HEK293T (cell line): ENCODE data around the gene PCDHGC4.

Source experiments
- CTCF ChIA-PET: fragments of 350-600 bp; formaldehyde crosslinking; extraction: SDS; loops from one replicate; lab custom pipeline; 2021; ENCODE audit warnings: antibody characterized with exemption, inconsistent platforms; lab: Yijun Ruan, JAX
- POLR2A ChIA-PET: fragments of 350-600 bp; formaldehyde crosslinking; extraction: SDS; loops from one replicate; lab custom pipeline; 2020; ENCODE audit warnings: antibody characterized with exemption, inconsistent platforms; lab: Yijun Ruan, JAX
- DNase-seq: peaks from one replicate; pipeline ENCODE4 v3.0.0; 2012; ENCODE audit warnings: mixed read lengths; ENCODE audit errors: extremely low spot score
- ARNT ChIP-seq: fragments of 450-650 bp; IDR thresholded peaks from 2 replicates; pipeline ENCODE4 v1.6.1; 2017; ENCODE audit warnings: mild to moderate bottlenecking
- BHLHE40 ChIP-seq: fragments of 450-650 bp; IDR thresholded peaks from 2 replicates; pipeline ENCODE4 v1.6.1; 2016; ENCODE audit warnings: mild to moderate bottlenecking, moderate library complexity, borderline replicate concordance
- CTBP1 ChIP-seq: fragments of 450-650 bp; IDR thresholded peaks from 2 replicates; pipeline ENCODE4 v1.6.1; 2016; ENCODE audit warnings: borderline replicate concordance
- ELF4 ChIP-seq: fragments of 450-650 bp; IDR thresholded peaks from 2 replicates; pipeline ENCODE4 v1.6.1; 2017; ENCODE audit warnings: antibody characterized with exemption
- FOXA1 ChIP-seq: fragments of 450-650 bp; IDR thresholded peaks from 2 replicates; pipeline ENCODE4 v1.6.1; 2016; ENCODE audit warnings: mild to moderate bottlenecking
- FOXK2 ChIP-seq: fragments of 450-650 bp; IDR thresholded peaks from 2 replicates; pipeline ENCODE4 v1.6.1; 2016; ENCODE audit warnings: mild to moderate bottlenecking
- FOXM1 ChIP-seq: fragments of 450-650 bp; IDR thresholded peaks from 2 replicates; pipeline ENCODE4 v1.6.1; 2017; ENCODE audit warnings: mild to moderate bottlenecking, borderline replicate concordance
- HDGF ChIP-seq: fragments of 450-650 bp; IDR thresholded peaks from 2 replicates; pipeline ENCODE4 v1.6.1; 2017; ENCODE audit warnings: antibody characterized with exemption, borderline replicate concordance
- L3MBTL2 ChIP-seq: fragments of 450-650 bp; conservative IDR thresholded peaks from 2 replicates; pipeline ENCODE4 v1.6.1; 2016; ENCODE audit warnings: mild to moderate bottlenecking
- LEF1 ChIP-seq: fragments of 450-650 bp; IDR thresholded peaks from 2 replicates; pipeline ENCODE4 v1.6.1; 2017; ENCODE audit warnings: mild to moderate bottlenecking, borderline replicate concordance
- NFRKB ChIP-seq: fragments of 450-650 bp; IDR thresholded peaks from 2 replicates; pipeline ENCODE4 v1.6.1; 2016; ENCODE audit warnings: mild to moderate bottlenecking, moderate library complexity
- SP1 ChIP-seq: fragments of 450-650 bp; IDR thresholded peaks from 2 replicates; pipeline ENCODE4 v1.6.1; 2017
- SUZ12 ChIP-seq: fragments of 450-650 bp; IDR thresholded peaks from 2 replicates; pipeline ENCODE4 v1.6.1; 2016; ENCODE audit warnings: mild to moderate bottlenecking
- TARDBP ChIP-seq: fragments of 450-650 bp; IDR thresholded peaks from 2 replicates; pipeline ENCODE4 v1.6.1; 2016
- ZNF384 ChIP-seq: fragments of 450-650 bp; IDR thresholded peaks from 2 replicates; pipeline ENCODE4 v1.6.1; 2016
- TF ChIP-seq, protein P1 (sequence below): fragments of 450-650 bp; IDR thresholded peaks from 2 replicates; pipeline ENCODE4 v1.6.1; 2016

PCDHGC4 gene

DNA sequence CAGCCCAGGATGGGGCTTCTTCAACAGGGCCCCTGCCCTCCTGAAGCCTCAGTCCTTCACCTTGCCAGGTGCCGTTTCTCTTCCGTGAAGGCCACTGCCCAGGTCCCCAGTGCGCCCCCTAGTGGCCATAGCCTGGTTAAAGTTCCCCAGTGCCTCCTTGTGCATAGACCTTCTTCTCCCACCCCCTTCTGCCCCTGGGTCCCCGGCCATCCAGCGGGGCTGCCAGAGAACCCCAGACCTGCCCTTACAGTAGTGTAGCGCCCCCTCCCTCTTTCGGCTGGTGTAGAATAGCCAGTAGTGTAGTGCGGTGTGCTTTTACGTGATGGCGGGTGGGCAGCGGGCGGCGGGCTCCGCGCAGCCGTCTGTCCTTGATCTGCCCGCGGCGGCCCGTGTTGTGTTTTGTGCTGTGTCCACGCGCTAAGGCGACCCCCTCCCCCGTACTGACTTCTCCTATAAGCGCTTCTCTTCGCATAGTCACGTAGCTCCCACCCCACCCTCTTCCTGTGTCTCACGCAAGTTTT, 27.6 kb downstream of the PCDHGC4 start:
- DNase-seq = peak; percentile 81
- CTCF ChIA-PET = interaction anchor here (0.5 to 1.4 kb wide), 11 partner anchors 15 to 706 kb away, joined by 3 to 6 read pairs (median 4); partner anchors contain the start of genes PCDHGA12 and PCDHGC3
- POLR2A ChIA-PET = no interaction called here
- TF ChIP-seq ELF4 (no peak), ZNF384 (no peak), NFRKB (no peak), SP1 (no peak), L3MBTL2 (no peak), ARNT (no peak), LEF1 (no peak), CTBP1 (no peak), FOXM1 (no peak), TARDBP (no peak), FOXA1 (no peak), SUZ12 (no peak), HDGF (no peak), FOXK2 (no peak), BHLHE40 (no peak)
- TF ChIP-seq, protein P1, sequence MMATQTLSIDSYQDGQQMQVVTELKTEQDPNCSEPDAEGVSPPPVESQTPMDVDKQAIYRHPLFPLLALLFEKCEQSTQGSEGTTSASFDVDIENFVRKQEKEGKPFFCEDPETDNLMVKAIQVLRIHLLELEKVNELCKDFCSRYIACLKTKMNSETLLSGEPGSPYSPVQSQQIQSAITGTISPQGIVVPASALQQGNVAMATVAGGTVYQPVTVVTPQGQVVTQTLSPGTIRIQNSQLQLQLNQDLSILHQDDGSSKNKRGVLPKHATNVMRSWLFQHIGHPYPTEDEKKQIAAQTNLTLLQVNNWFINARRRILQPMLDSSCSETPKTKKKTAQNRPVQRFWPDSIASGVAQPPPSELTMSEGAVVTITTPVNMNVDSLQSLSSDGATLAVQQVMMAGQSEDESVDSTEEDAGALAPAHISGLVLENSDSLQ = no peak

DNA sequence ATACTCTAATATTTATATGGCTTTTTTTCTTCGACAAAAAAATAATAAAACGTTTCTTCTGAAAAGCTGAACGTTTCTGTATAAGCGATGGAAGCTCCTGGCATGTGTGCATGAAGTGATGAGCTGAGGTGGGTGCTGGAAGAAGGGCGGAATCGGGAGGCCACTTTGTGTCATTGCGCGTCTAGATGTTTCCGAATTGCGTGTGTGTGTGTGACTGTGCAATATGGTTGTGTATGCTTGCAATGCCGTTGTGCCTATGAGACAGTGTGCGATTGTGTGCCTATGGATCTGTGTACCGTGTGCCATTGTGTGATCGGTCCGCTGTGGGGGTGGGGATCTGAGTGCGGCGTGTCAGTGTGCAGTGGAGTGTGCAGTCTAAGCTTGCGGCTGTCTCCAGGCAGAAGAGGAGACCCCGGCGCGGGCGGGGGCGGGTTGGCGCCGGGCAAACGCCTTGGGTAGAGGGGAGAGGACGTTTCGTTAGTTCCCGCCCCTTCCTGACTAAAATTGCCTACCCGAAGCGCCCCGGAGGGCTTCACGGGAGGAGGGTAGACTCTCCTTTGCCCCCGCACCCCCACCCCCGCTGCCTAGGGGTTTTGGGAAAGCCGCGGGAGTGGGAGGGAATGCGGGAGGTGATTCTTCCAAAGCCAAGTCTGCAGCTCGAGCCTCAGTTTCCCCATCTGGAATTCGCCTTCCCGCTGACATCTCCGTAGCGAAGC, 28.2 kb downstream of the PCDHGC4 start:
- DNase-seq = no peak
- CTCF ChIA-PET = interaction anchor here (0.6 to 3.3 kb wide), 12 partner anchors 11 to 721 kb away, joined by 3 to 16 read pairs (median 4); partner anchors contain the start of genes PCDHB15, PCDHGA11 and PCDHGA12
- POLR2A ChIA-PET = no interaction called here
- TF ChIP-seq ELF4 (no peak), L3MBTL2 (no peak), ZNF384 (no peak), SP1 (no peak), ARNT (no peak), CTBP1 (no peak), FOXK2 (no peak), FOXA1 (no peak), LEF1 (no peak), NFRKB (no peak), BHLHE40 (no peak), SUZ12 (no peak), FOXM1 (no peak)
- TF ChIP-seq, protein P1 = no peak

DNA sequence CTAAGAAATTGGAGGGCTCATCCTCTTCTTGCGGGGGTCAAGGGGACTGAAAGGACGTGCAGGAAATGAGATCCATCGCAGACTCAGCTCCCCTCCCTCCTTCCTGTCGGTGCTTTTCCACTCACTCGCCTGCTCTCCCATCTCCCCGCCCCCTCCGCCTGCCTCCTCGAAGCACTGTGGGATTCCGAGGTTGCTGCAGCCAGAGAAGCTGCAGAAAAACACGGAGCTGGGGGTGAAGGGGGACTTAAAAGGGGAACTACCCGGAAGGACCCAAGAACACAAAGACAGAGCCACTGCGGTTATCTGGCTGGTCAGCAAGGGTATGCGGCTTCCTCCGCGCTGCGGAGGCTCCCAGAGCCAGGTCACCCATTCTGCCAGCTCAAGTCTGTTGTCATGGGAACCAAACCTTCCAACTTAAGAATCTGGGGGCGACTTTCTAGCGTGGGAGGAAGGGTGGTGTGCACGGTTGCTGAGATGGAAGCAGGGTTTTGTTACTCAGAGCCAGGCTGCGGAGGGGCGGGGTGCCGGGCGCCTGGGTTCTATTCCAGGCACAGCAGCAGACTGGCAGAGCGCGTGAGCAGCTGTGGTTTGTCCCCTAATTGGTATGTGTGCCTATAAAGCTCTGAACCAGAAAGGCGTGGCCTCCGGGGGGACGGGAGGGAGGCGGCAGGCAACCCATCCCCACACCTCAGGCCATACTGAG, 28.9 kb downstream of the PCDHGC4 start:
- POLR2A ChIA-PET = no interaction called here
- DNase-seq = no peak
- TF ChIP-seq ZNF384 (no peak), FOXA1 (no peak), FOXK2 (no peak), LEF1 (no peak), CTBP1 (no peak)
- CTCF ChIA-PET = interaction anchor here (0.6 to 3.3 kb wide), 6 partner anchors 10 to 721 kb away, joined by 3 to 16 read pairs (median 5); partner anchors contain the start of genes PCDHB15, PCDHGA11 and PCDHGA12

DNA sequence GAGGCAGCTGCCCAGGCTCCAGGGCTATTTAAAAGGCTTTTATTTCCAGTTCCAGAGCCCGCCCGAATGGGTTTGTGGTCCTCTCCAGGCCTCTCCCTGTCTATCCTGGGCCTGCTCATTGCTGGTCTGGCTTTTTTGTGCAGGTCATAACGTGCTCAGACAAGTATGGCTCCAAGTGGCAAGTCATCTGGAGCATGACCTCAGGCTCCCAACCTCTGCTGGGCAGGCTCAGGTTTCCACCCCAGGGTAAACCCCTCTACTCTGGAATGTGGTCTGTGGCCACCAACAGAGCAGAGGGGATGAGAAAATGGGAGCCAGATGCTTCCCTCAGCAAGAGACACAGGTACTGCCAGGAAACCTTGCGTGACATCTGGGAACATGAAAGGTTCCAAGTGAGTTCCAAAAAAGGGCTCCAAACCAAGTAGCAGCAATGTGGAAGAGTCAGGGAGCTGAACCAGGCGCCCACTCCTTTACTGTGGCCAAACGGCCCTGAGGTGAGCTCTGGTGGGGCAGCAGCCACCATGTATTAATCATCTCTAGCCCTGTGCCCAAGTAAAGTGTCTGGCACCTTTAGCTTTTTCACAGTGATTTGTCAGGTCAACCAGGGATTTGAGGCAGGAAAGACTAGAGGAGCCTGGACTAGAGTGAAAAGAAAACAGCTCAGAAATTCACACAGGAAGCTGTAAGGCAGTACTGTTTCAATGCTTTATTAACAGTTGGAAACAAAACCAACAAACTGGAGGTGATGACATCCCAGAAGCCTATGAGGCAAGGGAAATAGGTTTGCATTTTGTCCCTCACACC, 29.7 kb downstream of the PCDHGC4 start:
- TF ChIP-seq FOXA1 = no peak
- no peak for TF ChIP-seq ZNF384
- no peak for TF ChIP-seq SP1
- TF ChIP-seq TARDBP = no peak
- TF ChIP-seq, protein P1 = no peak
- TF ChIP-seq ARNT = no peak
- TF ChIP-seq NFRKB = no peak
- TF ChIP-seq L3MBTL2 = no peak
- TF ChIP-seq FOXM1 = no peak
- ChIA-PET CTCF (interaction anchor here (0.6 to 3.3 kb wide), 5 partner anchors 10 to 270 kb away, joined by 3 to 16 read pairs (median 6); partner anchors contain the start of genes PCDHB15 and PCDHGA11), POLR2A (no interaction called here)
- no peak for DNase-seq

DNA sequence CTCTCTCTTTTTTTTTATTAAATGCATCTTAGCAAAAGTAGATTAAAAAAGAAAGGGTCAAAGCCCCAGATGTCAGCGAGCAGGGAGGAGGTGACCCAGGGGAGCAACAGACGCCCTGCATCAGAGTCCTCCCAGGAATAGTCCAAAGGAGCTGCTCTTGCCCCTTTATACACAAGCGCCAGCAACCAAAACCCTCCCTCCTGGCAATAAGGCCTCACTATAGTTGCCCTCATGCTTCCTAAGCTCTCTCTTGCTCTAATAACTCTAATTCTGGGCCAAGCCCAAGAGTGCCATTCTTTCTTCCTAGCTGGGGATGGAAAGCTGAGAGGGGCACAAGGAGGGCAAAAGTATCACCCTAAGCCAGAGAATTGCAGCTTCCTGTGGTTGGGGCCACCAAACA, 30.3 kb downstream of the PCDHGC4 start:
- POLR2A ChIA-PET = no interaction called here
- no peak for DNase-seq
- TF ChIP-seq ELF4 (no peak), ARNT (no peak), NFRKB (no peak), HDGF (no peak), CTBP1 (no peak), LEF1 (no peak), SP1 (no peak), FOXK2 (no peak), TARDBP (no peak), FOXA1 (no peak), FOXM1 (no peak), SUZ12 (no peak), L3MBTL2 (no peak), BHLHE40 (no peak), ZNF384 (no peak)
- TF ChIP-seq, protein P1 = no peak
- CTCF ChIA-PET = interaction anchor here (0.6 to 3.3 kb wide), 5 partner anchors 9 to 104 kb away, joined by 3 to 16 read pairs (median 8); partner anchors contain the start of gene PCDHGA11
